ENCODE data around the gene MZT2A.

DNA sequence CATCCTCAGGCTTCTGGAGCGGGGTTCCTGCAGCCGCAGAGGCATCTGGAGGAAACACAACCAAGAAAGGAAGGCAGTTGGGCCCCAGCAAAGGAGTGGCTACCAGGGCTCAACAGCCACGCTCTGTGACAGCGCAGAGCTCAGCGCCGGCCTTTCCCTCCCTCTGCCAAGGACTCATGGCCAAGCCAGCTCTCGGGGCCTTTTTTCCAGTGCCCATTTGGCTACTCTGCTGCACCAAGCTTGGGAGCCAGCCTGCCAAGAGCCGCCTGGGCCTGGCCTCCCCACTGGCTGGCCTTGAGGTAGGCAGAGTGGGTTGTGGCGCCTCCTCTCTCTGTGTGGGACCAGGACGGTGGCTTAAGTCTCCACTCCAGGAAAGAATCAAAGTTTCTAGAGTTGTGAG is 28.3 kb upstream of the MZT2A start:
- TF ChIP-seq MYC (IDR thresholded peaks at IDR 0.05; ENCODE audit: low read depth, low read length) (no peak), MYC (CRISPR knock-in tag; IDR thresholded peaks at IDR 0.05; ENCODE audit: borderline replicate concordance, low read depth) (no peak), CEBPG (CRISPR knock-in tag; IDR thresholded peaks at IDR 0.05) (no peak), CEBPG (tag; conservative IDR thresholded peaks at IDR 0.05 in 1 of 2, IDR thresholded peaks at IDR 0.05 in 1 of 2) (no peak), FOXK2 (conservative IDR thresholded peaks at IDR 0.05 in 1 of 2, IDR thresholded peaks at IDR 0.05 in 1 of 2; ENCODE audit: low read depth in 2 of 2) (no peak), EP300 (IDR thresholded peaks at IDR 0.05; ENCODE audit: low read length) (no peak), ZNF282 (CRISPR knock-in tag; IDR thresholded peaks at IDR 0.05) (no peak), ETV5 (CRISPR knock-in tag; IDR thresholded peaks at IDR 0.05; ENCODE audit: low read depth) (no peak), CXXC5 (CRISPR knock-in tag; IDR thresholded peaks at IDR 0.05) (no peak), ZNF384 (IDR thresholded peaks at IDR 0.05; ENCODE audit: low read depth, low read length) (no peak), MAZ (CRISPR knock-in tag; conservative IDR thresholded peaks at IDR 0.05 in 1 of 2, IDR thresholded peaks at IDR 0.05 in 1 of 2) (no peak)
- TF ChIP-seq, protein P1, sequence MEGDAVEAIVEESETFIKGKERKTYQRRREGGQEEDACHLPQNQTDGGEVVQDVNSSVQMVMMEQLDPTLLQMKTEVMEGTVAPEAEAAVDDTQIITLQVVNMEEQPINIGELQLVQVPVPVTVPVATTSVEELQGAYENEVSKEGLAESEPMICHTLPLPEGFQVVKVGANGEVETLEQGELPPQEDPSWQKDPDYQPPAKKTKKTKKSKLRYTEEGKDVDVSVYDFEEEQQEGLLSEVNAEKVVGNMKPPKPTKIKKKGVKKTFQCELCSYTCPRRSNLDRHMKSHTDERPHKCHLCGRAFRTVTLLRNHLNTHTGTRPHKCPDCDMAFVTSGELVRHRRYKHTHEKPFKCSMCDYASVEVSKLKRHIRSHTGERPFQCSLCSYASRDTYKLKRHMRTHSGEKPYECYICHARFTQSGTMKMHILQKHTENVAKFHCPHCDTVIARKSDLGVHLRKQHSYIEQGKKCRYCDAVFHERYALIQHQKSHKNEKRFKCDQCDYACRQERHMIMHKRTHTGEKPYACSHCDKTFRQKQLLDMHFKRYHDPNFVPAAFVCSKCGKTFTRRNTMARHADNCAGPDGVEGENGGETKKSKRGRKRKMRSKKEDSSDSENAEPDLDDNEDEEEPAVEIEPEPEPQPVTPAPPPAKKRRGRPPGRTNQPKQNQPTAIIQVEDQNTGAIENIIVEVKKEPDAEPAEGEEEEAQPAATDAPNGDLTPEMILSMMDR (IDR thresholded peaks at IDR 0.05 in 2 of 3, conservative IDR thresholded peaks at IDR 0.05 in 1 of 3; ENCODE audit: insufficient read depth in 2 of 3, low read depth in 1 of 3, low read length in 3 of 3): no peak
- TF ChIP-seq, protein P2, sequence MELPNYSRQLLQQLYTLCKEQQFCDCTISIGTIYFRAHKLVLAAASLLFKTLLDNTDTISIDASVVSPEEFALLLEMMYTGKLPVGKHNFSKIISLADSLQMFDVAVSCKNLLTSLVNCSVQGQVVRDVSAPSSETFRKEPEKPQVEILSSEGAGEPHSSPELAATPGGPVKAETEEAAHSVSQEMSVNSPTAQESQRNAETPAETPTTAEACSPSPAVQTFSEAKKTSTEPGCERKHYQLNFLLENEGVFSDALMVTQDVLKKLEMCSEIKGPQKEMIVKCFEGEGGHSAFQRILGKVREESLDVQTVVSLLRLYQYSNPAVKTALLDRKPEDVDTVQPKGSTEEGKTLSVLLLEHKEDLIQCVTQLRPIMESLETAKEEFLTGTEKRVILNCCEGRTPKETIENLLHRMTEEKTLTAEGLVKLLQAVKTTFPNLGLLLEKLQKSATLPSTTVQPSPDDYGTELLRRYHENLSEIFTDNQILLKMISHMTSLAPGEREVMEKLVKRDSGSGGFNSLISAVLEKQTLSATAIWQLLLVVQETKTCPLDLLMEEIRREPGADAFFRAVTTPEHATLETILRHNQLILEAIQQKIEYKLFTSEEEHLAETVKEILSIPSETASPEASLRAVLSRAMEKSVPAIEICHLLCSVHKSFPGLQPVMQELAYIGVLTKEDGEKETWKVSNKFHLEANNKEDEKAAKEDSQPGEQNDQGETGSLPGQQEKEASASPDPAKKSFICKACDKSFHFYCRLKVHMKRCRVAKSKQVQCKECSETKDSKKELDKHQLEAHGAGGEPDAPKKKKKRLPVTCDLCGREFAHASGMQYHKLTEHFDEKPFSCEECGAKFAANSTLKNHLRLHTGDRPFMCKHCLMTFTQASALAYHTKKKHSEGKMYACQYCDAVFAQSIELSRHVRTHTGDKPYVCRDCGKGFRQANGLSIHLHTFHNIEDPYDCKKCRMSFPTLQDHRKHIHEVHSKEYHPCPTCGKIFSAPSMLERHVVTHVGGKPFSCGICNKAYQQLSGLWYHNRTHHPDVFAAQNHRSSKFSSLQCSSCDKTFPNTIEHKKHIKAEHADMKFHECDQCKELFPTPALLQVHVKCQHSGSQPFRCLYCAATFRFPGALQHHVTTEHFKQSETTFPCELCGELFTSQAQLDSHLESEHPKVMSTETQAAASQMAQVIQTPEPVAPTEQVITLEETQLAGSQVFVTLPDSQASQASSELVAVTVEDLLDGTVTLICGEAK (IDR thresholded peaks at IDR 0.05): no peak
- TF ChIP-seq, protein P2 (CRISPR knock-in tag; IDR thresholded peaks at IDR 0.05): no peak
- TF ChIP-seq, protein P3, sequence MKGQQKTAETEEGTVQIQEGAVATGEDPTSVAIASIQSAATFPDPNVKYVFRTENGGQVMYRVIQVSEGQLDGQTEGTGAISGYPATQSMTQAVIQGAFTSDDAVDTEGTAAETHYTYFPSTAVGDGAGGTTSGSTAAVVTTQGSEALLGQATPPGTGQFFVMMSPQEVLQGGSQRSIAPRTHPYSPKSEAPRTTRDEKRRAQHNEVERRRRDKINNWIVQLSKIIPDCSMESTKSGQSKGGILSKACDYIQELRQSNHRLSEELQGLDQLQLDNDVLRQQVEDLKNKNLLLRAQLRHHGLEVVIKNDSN (CRISPR knock-in tag; IDR thresholded peaks at IDR 0.05): no peak

Data from K562 (cell line).